A549 (cell line): ENCODE results near the gene TTC3. TPM values are rescaled to one million over a fixed set of nuclear protein-coding genes. Genes with fewer than 3 reads are reported as not detected.

ENCODE experiments used
- ATAC-seq, 2 experiments: fragments of 200-7000 bp in 1 of 2; fragments of >200 bp in 1 of 2; cut with Nextera tagmentation in 1 of 2; cut with Tn5 transposase in 1 of 2; 3 replicates each; pipeline versions ENCODE4 v1.8.0 to v1.9.1; 2018 to 2020; ENCODE audit warnings: mild to moderate bottlenecking in 1 of 2, moderate library complexity in 1 of 2
- CTCF ChIA-PET: fragments of 300-600 bp; sonication (Branson Sonifier 250); formaldehyde crosslinking; extraction: SDS; loops from one replicate; lab custom pipeline; 2021; ENCODE audit warnings: antibody characterized with exemption, inconsistent platforms; lab: Yijun Ruan, JAX
- POLR2A ChIA-PET: fragments of 350-600 bp; formaldehyde crosslinking; extraction: SDS; loops from one replicate; lab custom pipeline; 2021; ENCODE audit warnings: antibody characterized with exemption, inconsistent platforms; lab: Yijun Ruan, JAX
- DNase-seq, 2 experiments: peaks; one replicate each; pipeline versions ENCODE4 v3.0.0 to v3.0.0-alpha.2; 2011 to 2016; ENCODE audit warnings: low read depth in 1 of 2, low spot score in 1 of 2
- FAIRE-seq: peaks from 2 replicates; lab custom pipeline; 2011; peaks lifted over from hg19 to GRCh38; lab: Jason Lieb, UNC
- H3K27ac ChIP-seq, 2 experiments: fragments of >200 bp; sonication (Bioruptor Twin); formaldehyde crosslinking; 3 replicates each; pipeline ENCODE4 v1.5.1; 2016 to 2017
- H3K4me1 ChIP-seq: fragments of >200 bp; sonication (Bioruptor Twin); formaldehyde crosslinking; 3 replicates; pipeline ENCODE4 v1.6.1; 2016
- H3K4me2 ChIP-seq: fragments of >200 bp; sonication (Bioruptor Twin); formaldehyde crosslinking; 3 replicates; pipeline ENCODE4 v1.6.1; 2016
- H3K4me3 ChIP-seq: fragments of >200 bp; sonication (Bioruptor Twin); formaldehyde crosslinking; 3 replicates; pipeline ENCODE4 v1.5.1; 2016
- H3K9me3 ChIP-seq: fragments of >200 bp; sonication (Bioruptor Twin); formaldehyde crosslinking; 3 replicates; pipeline ENCODE4 v1.6.1; 2016
- BHLHE40 ChIP-seq: IDR thresholded peaks from 2 replicates; pipeline ENCODE4 v1.6.1; 2012; ENCODE audit warnings: low read depth, low read length, inconsistent platforms
- CBX8 ChIP-seq: fragments of 200-600 bp; sonication (generic); IDR thresholded peaks from 2 replicates; pipeline ENCODE4 v1.6.1; 2016
- E2F6 ChIP-seq: IDR thresholded peaks from 2 replicates; pipeline ENCODE4 v1.6.1; 2012; ENCODE audit warnings: low read depth, borderline replicate concordance
- ESRRA ChIP-seq: fragments of 150-350 bp; IDR thresholded peaks from 2 replicates; pipeline ENCODE4 v1.6.1; 2014; ENCODE audit warnings: mild to moderate bottlenecking, low read length, borderline replicate concordance
- FOSB ChIP-seq: fragments of 250-450 bp; sonication (Bioruptor Pico); IDR thresholded peaks from 2 replicates; pipeline ENCODE4 v1.5.0; 2020; ENCODE audit warnings: mild to moderate bottlenecking, moderate library complexity
- FOSL2 ChIP-seq, 2 experiments: fragments of 450-650 bp in 1 of 2; fragments of >200 bp in 1 of 2; sonication (Bioruptor Twin) in 1 of 2; formaldehyde crosslinking; IDR thresholded peaks; 2 replicates each; pipeline versions ENCODE4 v1.5.0 to v1.6.1; 2016 to 2020; ENCODE audit warnings: mild to moderate bottlenecking in 1 of 2, moderate library complexity in 1 of 2
- HEYL ChIP-seq: fragments of 250-450 bp; sonication (Bioruptor Pico); IDR thresholded peaks from 2 replicates; pipeline ENCODE4 v1.8.0; 2021; ENCODE audit warnings: mild to moderate bottlenecking, moderate library complexity
- HOXA7 ChIP-seq: fragments of 250-450 bp; sonication (Bioruptor Pico); IDR thresholded peaks from 2 replicates; pipeline ENCODE4 v1.5.0; 2020; ENCODE audit warnings: mild to moderate bottlenecking, moderate library complexity
- HOXB5 ChIP-seq: fragments of 250-450 bp; sonication (Bioruptor Pico); IDR thresholded peaks from 2 replicates; pipeline ENCODE4 v1.5.0; 2020; ENCODE audit warnings: mild to moderate bottlenecking, moderate library complexity
- JUNB ChIP-seq: fragments of >200 bp; sonication (Bioruptor Twin); formaldehyde crosslinking; IDR thresholded peaks from 2 replicates; pipeline ENCODE4 v1.6.1; 2016
- KDM1A ChIP-seq: fragments of 200-600 bp; sonication (generic); IDR thresholded peaks from 2 replicates; pipeline ENCODE4 v1.6.1; 2016; ENCODE audit warnings: low read depth, mild to moderate bottlenecking
- NFE2L2 ChIP-seq: fragments of 150-350 bp; conservative IDR thresholded peaks from 2 replicates; pipeline ENCODE4 v1.6.1; 2014; ENCODE audit warnings: low read length
- NPAS2 ChIP-seq: fragments of 250-450 bp; sonication (Bioruptor Pico); IDR thresholded peaks from 2 replicates; pipeline ENCODE4 v1.8.0; 2022; ENCODE audit warnings: mild to moderate bottlenecking, moderate library complexity, borderline replicate concordance
- PHF8 ChIP-seq: fragments of 200-600 bp; sonication (generic); IDR thresholded peaks from 2 replicates; pipeline ENCODE4 v1.6.1; 2016; ENCODE audit warnings: low read depth, mild to moderate bottlenecking, antibody characterized with exemption, moderate library complexity, borderline replicate concordance
- POLR2A ChIP-seq: IDR thresholded peaks from 2 replicates; pipeline ENCODE4 v1.6.1; 2012; ENCODE audit warnings: mild to moderate bottlenecking, low read length
- RAD21 ChIP-seq, 2 experiments: fragments of >200 bp in 1 of 2; sonication (Bioruptor Twin) in 1 of 2; formaldehyde crosslinking in 1 of 2; IDR thresholded peaks in 1 of 2; conservative IDR thresholded peaks in 1 of 2; 2 replicates in 1 of 2; 3 replicates in 1 of 2; pipeline ENCODE4 v1.6.1; 2012 to 2018; ENCODE audit warnings: inconsistent platforms in 1 of 2
- RARB ChIP-seq: fragments of 250-450 bp; sonication (Bioruptor Pico); IDR thresholded peaks from 2 replicates; pipeline ENCODE4 v1.8.0; 2021; ENCODE audit warnings: mild to moderate bottlenecking, moderate library complexity
- RNF2 ChIP-seq: fragments of 200-600 bp; sonication (generic); IDR thresholded peaks from 2 replicates; pipeline ENCODE4 v1.6.1; 2016; ENCODE audit warnings: low read depth, mild to moderate bottlenecking, antibody characterized with exemption, moderate library complexity, borderline replicate concordance
- TFCP2L1 ChIP-seq: fragments of 250-450 bp; sonication (Bioruptor Pico); IDR thresholded peaks from 2 replicates; pipeline ENCODE4 v1.5.0; 2021; ENCODE audit warnings: mild to moderate bottlenecking
- TP53 ChIP-seq: fragments of 250-450 bp; sonication (Bioruptor Pico); IDR thresholded peaks from 2 replicates; pipeline ENCODE4 v1.5.0; 2021; ENCODE audit warnings: mild to moderate bottlenecking, moderate library complexity
- USF2 ChIP-seq: fragments of 450-650 bp; IDR thresholded peaks from 2 replicates; pipeline ENCODE4 v1.6.1; 2014; ENCODE audit warnings: antibody characterized with exemption
- ZNF302 ChIP-seq: fragments of 250-450 bp; sonication (Bioruptor Pico); IDR thresholded peaks from 2 replicates; pipeline ENCODE4 v1.9.0; 2021; ENCODE audit warnings: inconsistent platforms, mild to moderate bottlenecking, moderate library complexity
- WGBS: methylation state at CpG from one replicate; pipeline ENCODE4 v1.1.6; 2017; ENCODE audit errors: missing lambda C conversion rate; 5-methylcytosine and 5-hydroxymethylcytosine counted together
- polyA plus RNA-seq, 4 experiments: library from polyadenylated mRNA; depleted of rRNA in 3 of 4; stranded (reverse); fragments of >200 nt; fragmentation: RNase III in 1 of 4; extraction: RNeasy Plus Mini Kit Qiagen cat#74134 plus additional on column Dnase treatment in 1 of 4; gene quantifications; 2 replicates in 3 of 4; 3 replicates in 1 of 4; pipeline ENCODE4 v1.2.3, GENCODE V29; 2011 to 2017
- TF ChIP-seq, protein P1 (sequence below): fragments of 250-450 bp; sonication (Bioruptor Pico); IDR thresholded peaks from 2 replicates; pipeline ENCODE4 v1.5.0; 2020; ENCODE audit warnings: low read depth, mild to moderate bottlenecking, moderate library complexity

The TTC3 gene
- polyA plus RNA-seq, 2 of the 4 experiments (the other 2 are of a cell fraction) = 34.2 to 62.2 TPM

GRCh38 chr21:37074546-37074945, 1.5 kb downstream of the TTC3 start:
- Histone ChIP-seq H3K9me3 (no peaks in the 10 kb centered on the region), H3K4me1 (peaks cover 8% of the 10 kb centered on the region; the same call in 2 of the 3 replicates), H3K27ac (peak overlapping the region; percentile 95 to 99; a peak in 5 of 6 replicates), H3K4me3 (peak overlapping the region; percentile 79), H3K4me2 (peak overlapping the region; percentile 84)
- FAIRE-seq (no peak), ATAC-seq (no peak), DNase-seq (no peak)
- ChIA-PET POLR2A (no interaction called here), CTCF (interaction anchor here (0.6 to 1.5 kb wide), 2 partner anchors 10 to 93 kb away, joined by 3 read pairs; no protein-coding TSS in a partner anchor)
- 29% methylated on average over 9 of the region's 9 CpGs for WGBS
- no peak for TF ChIP-seq BHLHE40
- no peak for TF ChIP-seq NPAS2 (CRISPR knock-in tag)
- no peak for TF ChIP-seq FOSB (CRISPR knock-in tag)
- TF ChIP-seq TFCP2L1 (CRISPR knock-in tag) = no peak

DNA sequence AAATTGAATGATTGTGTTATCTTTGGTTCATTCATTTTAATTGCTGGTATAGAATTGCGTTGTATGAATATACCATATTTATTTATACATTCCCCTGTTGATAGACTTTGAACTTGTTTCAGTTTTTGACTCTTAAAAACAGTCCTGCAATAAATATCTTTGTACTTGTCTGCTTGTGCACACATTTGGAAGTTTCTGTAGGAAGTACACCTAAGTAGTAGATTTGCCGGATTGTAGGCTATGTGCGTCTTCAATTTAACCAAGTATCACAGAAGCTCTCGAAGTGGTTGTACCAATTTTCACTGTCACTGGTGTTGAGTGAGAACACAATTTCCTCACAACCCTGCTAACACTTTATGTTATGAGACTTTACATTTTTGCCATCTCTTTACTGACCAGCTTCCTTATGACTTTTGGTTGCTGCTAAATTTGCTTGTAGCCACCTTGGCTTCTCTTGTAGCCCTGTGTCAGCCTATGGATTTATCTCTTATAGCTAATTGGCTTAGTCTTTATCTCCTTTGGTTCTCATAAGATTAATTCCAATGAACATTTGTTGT, 2.2 kb downstream of the TTC3 start:
- no peak for FAIRE-seq
- no peak for DNase-seq
- H3K27ac ChIP-seq = no peak overlapping the region
- no peak for ATAC-seq
- no peaks in the 10 kb centered on the region for H3K9me3 ChIP-seq
- no peak overlapping the region for H3K4me3 ChIP-seq
- POLR2A ChIA-PET = no interaction called here
- 91% methylated on average over 4 of the region's 4 CpGs for WGBS
- H3K4me2 ChIP-seq = peak overlapping the region; percentile 84
- CTCF ChIA-PET = interaction anchor here (1.2 to 1.5 kb wide), 2 partner anchors 9 to 12 kb away, joined by 3 to 4 read pairs; no protein-coding TSS in a partner anchor
- TF ChIP-seq USF2 (no peak), ESRRA (no peak), JUNB (no peak), HEYL (CRISPR knock-in tag) (no peak), NFE2L2 (no peak), ZNF302 (CRISPR knock-in tag) (no peak), RARB (CRISPR knock-in tag) (no peak), FOSL2 (IDR thresholded peaks at IDR 0.05) (no peak), FOSL2 (CRISPR knock-in tag; IDR thresholded peaks at IDR 0.05) (no peak), FOSB (CRISPR knock-in tag) (no peak), KDM1A (no peak), E2F6 (no peak), HOXA7 (CRISPR knock-in tag) (no peak), HOXB5 (CRISPR knock-in tag) (no peak), PHF8 (no peak)
- TF ChIP-seq, protein P1, sequence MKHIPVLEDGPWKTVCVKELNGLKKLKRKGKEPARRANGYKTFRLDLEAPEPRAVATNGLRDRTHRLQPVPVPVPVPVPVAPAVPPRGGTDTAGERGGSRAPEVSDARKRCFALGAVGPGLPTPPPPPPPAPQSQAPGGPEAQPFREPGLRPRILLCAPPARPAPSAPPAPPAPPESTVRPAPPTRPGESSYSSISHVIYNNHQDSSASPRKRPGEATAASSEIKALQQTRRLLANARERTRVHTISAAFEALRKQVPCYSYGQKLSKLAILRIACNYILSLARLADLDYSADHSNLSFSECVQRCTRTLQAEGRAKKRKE = no peak
- H3K4me1 ChIP-seq = peaks cover 8% of the 10 kb centered on the region; the same call in 2 of the 3 replicates

- CTCF ChIA-PET = interaction anchor here (1.2 to 1.5 kb wide), 2 partner anchors 8 to 11 kb away, joined by 3 to 4 read pairs; no protein-coding TSS in a partner anchor
- 96% methylated on average over 4 of the region's 4 CpGs for WGBS
- TF ChIP-seq RNF2 (no peak), RAD21 (conservative IDR thresholded peaks at IDR 0.05 in 1 of 2, IDR thresholded peaks at IDR 0.05 in 1 of 2) (no peak), BHLHE40 (no peak), POLR2A (no peak), NFE2L2 (no peak), CBX8 (no peak), TP53 (CRISPR knock-in tag) (no peak)
- TF ChIP-seq, all 56 proteins: peak for 0
- no peak overlapping the region for H3K27ac ChIP-seq
- ATAC-seq (no peak), FAIRE-seq (no peak), DNase-seq (no peak)
- no peak overlapping the region for H3K4me2 ChIP-seq
- peaks cover 5% of the 10 kb centered on the region; the same call in 2 of the 3 replicates for H3K4me1 ChIP-seq
- no peak overlapping the region for H3K4me3 ChIP-seq
- H3K9me3 ChIP-seq = no peaks in the 10 kb centered on the region
- POLR2A ChIA-PET = no interaction called here
These were observed 3.2 kb downstream of the TTC3 start for GRCh38 chr21:37076087-37076850.
